K562 (cell line): ENCODE results near the gene DARS2.

Source experiments
- ARNT ChIP-seq, 2 experiments: fragments of 450-650 bp; IDR thresholded peaks; 2 replicates each; pipeline ENCODE4 v1.6.1; 2016; ENCODE audit warnings: mild to moderate bottlenecking in 1 of 2
- CTBP1 ChIP-seq: fragments of 450-650 bp; IDR thresholded peaks from 2 replicates; pipeline ENCODE4 v1.6.1; 2016; ENCODE audit warnings: borderline replicate concordance
- CTCF ChIP-seq, 3 experiments: IDR thresholded peaks in 2 of 3; conservative IDR thresholded peaks in 1 of 3; 2 replicates each; pipeline ENCODE4 v1.5.1; 2011 to 2012; ENCODE audit warnings: low read length in 3 of 3, mild to moderate bottlenecking in 3 of 3, control low read depth in 2 of 3, improper control_type of control experiment in 1 of 3, inconsistent platforms in 1 of 3, low read depth in 1 of 3, mixed read lengths in 1 of 3, moderate library complexity in 1 of 3; ENCODE audit not compliant: insufficient read depth in 2 of 3
- E2F6 ChIP-seq, 2 experiments: IDR thresholded peaks; 2 replicates each; pipeline ENCODE4 v1.6.1; 2011; ENCODE audit warnings: borderline replicate concordance in 1 of 2, control low read depth in 1 of 2, low read depth in 1 of 2, low read length in 1 of 2, mild to moderate bottlenecking in 1 of 2, mixed read lengths in 1 of 2, moderate library complexity in 1 of 2; ENCODE audit not compliant: insufficient read depth in 1 of 2, insufficient read length in 1 of 2, poor library complexity in 1 of 2, severe bottlenecking in 1 of 2; ENCODE audit errors: extremely low read depth in 1 of 2
- EGR1 ChIP-seq: fragments of 450-650 bp; conservative IDR thresholded peaks from 2 replicates; pipeline ENCODE4 v1.6.1; 2017; ENCODE audit warnings: mild to moderate bottlenecking
- ELK1 ChIP-seq: sonication (generic); formaldehyde crosslinking; IDR thresholded peaks from 2 replicates; pipeline ENCODE4 v1.8.1; 2022; ENCODE audit warnings: missing genetic modification reagents
- HNRNPUL1 ChIP-seq: fragments of 200-400 bp; formaldehyde crosslinking; IDR thresholded peaks from 2 replicates; pipeline ENCODE4 v1.6.1; 2017; ENCODE audit warnings: low read length
- MLLT1 ChIP-seq, 2 experiments: fragments of 450-650 bp; IDR thresholded peaks; 2 replicates each; pipeline ENCODE4 v1.6.1; 2016
- TAF1 ChIP-seq: IDR thresholded peaks from 2 replicates; pipeline ENCODE4 v1.6.1; 2011; ENCODE audit warnings: mild to moderate bottlenecking, low read length, moderate library complexity; ENCODE audit not compliant: insufficient read depth, control insufficient read depth, severe bottlenecking; ENCODE audit errors: extremely low read depth
- USF1 ChIP-seq: sonication (generic); formaldehyde crosslinking; IDR thresholded peaks from 2 replicates; pipeline ENCODE4 v1.9.0; 2022; ENCODE audit warnings: mild to moderate bottlenecking, missing genetic modification reagents
- VEZF1 ChIP-seq: fragments of 200-800 bp; sonication (Bioruptor generic); IDR thresholded peaks from 2 replicates; pipeline ENCODE4 v1.6.1; 2017; ENCODE audit warnings: missing genetic modification characterization, missing compliant biosample characterization
- YY1 ChIP-seq, 3 experiments: IDR thresholded peaks; 2 replicates each; pipeline ENCODE4 v1.6.1; 2011; ENCODE audit warnings: low read length in 2 of 3, mild to moderate bottlenecking in 2 of 3, moderate library complexity in 2 of 3, borderline replicate concordance in 1 of 3, control low read depth in 1 of 3, low read depth in 1 of 3; ENCODE audit not compliant: insufficient read depth in 3 of 3, insufficient replicate concordance in 2 of 3, control insufficient read depth in 1 of 3, insufficient read length in 1 of 3; ENCODE audit errors: extremely low read depth in 1 of 3
- ZBTB33 ChIP-seq: sonication (generic); formaldehyde crosslinking; IDR thresholded peaks from 2 replicates; pipeline ENCODE4 v1.8.1; 2023; ENCODE audit warnings: mild to moderate bottlenecking, missing genetic modification reagents

GRCh38 chr1:173867141-173867752, 42.8 kb downstream of the DARS2 start:
- TF ChIP-seq CTBP1 (no peak), EGR1 (no peak), HNRNPUL1 (peak; percentile 96), VEZF1 (CRISPR knock-in tag) (no peak), CTCF (IDR thresholded peaks at IDR 0.05 in 2 of 3, conservative IDR thresholded peaks at IDR 0.05 in 1 of 3; ENCODE audit: insufficient read depth in 2 of 3, low read depth in 1 of 3, low read length in 3 of 3) (no peak), ZBTB33 (CRISPR knock-in tag) (no peak; the same call in 1 of the 2 replicates), TAF1 (no peak), E2F6 (IDR thresholded peaks at IDR 0.05; ENCODE audit: borderline replicate concordance in 1 of 2, extremely low read depth in 1 of 2, insufficient read depth in 1 of 2, insufficient read length in 1 of 2, low read depth in 1 of 2, low read length in 1 of 2, poor library complexity in 1 of 2, severe bottlenecking in 1 of 2) (no peak), MLLT1 (IDR thresholded peaks at IDR 0.05) (no peak), YY1 (IDR thresholded peaks at IDR 0.05; ENCODE audit: borderline replicate concordance in 1 of 3, control insufficient read depth in 1 of 3, extremely low read depth in 1 of 3, insufficient read depth in 3 of 3, insufficient read length in 1 of 3, insufficient replicate concordance in 2 of 3, low read depth in 1 of 3, low read length in 2 of 3) (no peak), ARNT (IDR thresholded peaks at IDR 0.05) (no peak), ELK1 (CRISPR knock-in tag) (no peak), USF1 (CRISPR knock-in tag) (no peak)
